ENCODE data around the gene CNTNAP2.

Gene CNTNAP2

GRCh38 chr7:148144827-148145226 lies 2028.2 kb downstream of the CNTNAP2 start:
- Histone ChIP-seq H3K27me3 (no peaks in the 10 kb centered on the region), H3K27ac (no peak overlapping the region), H3K36me3 (no peaks in the 10 kb centered on the region), H3K4me3 (no peak overlapping the region), H4K20me1 (no peaks in the 10 kb centered on the region), H3K9me3 (peaks cover 9% of the 10 kb centered on the region), H3K9ac (no peak overlapping the region), H3K4me2 (no peak overlapping the region), H3K4me1 (peaks cover 23% of the 10 kb centered on the region)
- no peak for TF ChIP-seq Cebpa-rat (IDR thresholded peaks at IDR 0.05)

- no peak overlapping the region for H3K4me2 ChIP-seq
- peaks cover 11% of the 10 kb centered on the region for H3K9me3 ChIP-seq
- peaks cover 23% of the 10 kb centered on the region for H3K4me1 ChIP-seq
- no peaks in the 10 kb centered on the region for H4K20me1 ChIP-seq
- no peaks in the 10 kb centered on the region for H3K36me3 ChIP-seq
- no peaks in the 10 kb centered on the region for H3K27me3 ChIP-seq
- H3K27ac ChIP-seq: no peak overlapping the region
- no peak for TF ChIP-seq Cebpa-rat (IDR thresholded peaks at IDR 0.05)
- no peak overlapping the region for H3K4me3 ChIP-seq
- H3K9ac ChIP-seq: no peak overlapping the region
Measured at GRCh38 chr7:148146346-148146745, 2029.7 kb downstream of the CNTNAP2 start.

GRCh38 chr7:148147438-148147837 lies 2030.8 kb downstream of the CNTNAP2 start:
- Histone ChIP-seq H3K27ac (no peak overlapping the region), H4K20me1 (no peaks in the 10 kb centered on the region), H3K4me1 (peaks cover 18% of the 10 kb centered on the region), H3K27me3 (no peaks in the 10 kb centered on the region), H3K4me2 (peak overlapping the region; percentile 8; the same call in 1 of the 2 replicates), H3K9me3 (peaks cover 22% of the 10 kb centered on the region), H3K36me3 (no peaks in the 10 kb centered on the region), H3K9ac (no peak overlapping the region), H3K4me3 (no peak overlapping the region)
- no peak for TF ChIP-seq Cebpa-rat (IDR thresholded peaks at IDR 0.05)

- peaks cover 14% of the 10 kb centered on the region for H3K4me1 ChIP-seq
- TF ChIP-seq Cebpa-rat (IDR thresholded peaks at IDR 0.05): no peak
- H3K4me3 ChIP-seq: no peak overlapping the region
- no peak overlapping the region for H3K27ac ChIP-seq
- H3K9ac ChIP-seq: no peak overlapping the region
- peak overlapping the region; percentile 23; the same call in 1 of the 2 replicates for H3K4me2 ChIP-seq
- H3K9me3 ChIP-seq: peaks cover 22% of the 10 kb centered on the region
- no peaks in the 10 kb centered on the region for H3K36me3 ChIP-seq
- no peaks in the 10 kb centered on the region for H4K20me1 ChIP-seq
- H3K27me3 ChIP-seq: no peaks in the 10 kb centered on the region
Measured at GRCh38 chr7:148148456-148148855, 2031.9 kb downstream of the CNTNAP2 start.

GRCh38 chr7:148149730-148150129 lies 2033.1 kb downstream of the CNTNAP2 start:
- Histone ChIP-seq H3K9ac (no peak overlapping the region), H3K4me1 (peaks cover 14% of the 10 kb centered on the region), H3K27ac (no peak overlapping the region), H4K20me1 (no peaks in the 10 kb centered on the region), H3K4me2 (no peak overlapping the region), H3K4me3 (no peak overlapping the region), H3K9me3 (peaks cover 22% of the 10 kb centered on the region), H3K27me3 (no peaks in the 10 kb centered on the region), H3K36me3 (no peaks in the 10 kb centered on the region)
- no peak for TF ChIP-seq Cebpa-rat (IDR thresholded peaks at IDR 0.05)

- Histone ChIP-seq H3K9ac (no peak overlapping the region), H3K4me1 (peaks cover 14% of the 10 kb centered on the region), H3K36me3 (no peaks in the 10 kb centered on the region), H3K4me3 (no peak overlapping the region), H3K4me2 (no peak overlapping the region), H3K27me3 (no peaks in the 10 kb centered on the region), H3K27ac (no peak overlapping the region), H4K20me1 (no peaks in the 10 kb centered on the region), H3K9me3 (peaks cover 22% of the 10 kb centered on the region)
- no peak for TF ChIP-seq Cebpa-rat (IDR thresholded peaks at IDR 0.05)
Measured at GRCh38 chr7:148151778-148152177, 2035.2 kb downstream of the CNTNAP2 start.

- Histone ChIP-seq H3K4me2 (no peak overlapping the region), H3K36me3 (no peaks in the 10 kb centered on the region), H4K20me1 (no peaks in the 10 kb centered on the region), H3K27me3 (no peaks in the 10 kb centered on the region), H3K9ac (no peak overlapping the region), H3K4me3 (no peak overlapping the region), H3K4me1 (no peaks in the 10 kb centered on the region), H3K9me3 (peaks cover 22% of the 10 kb centered on the region), H3K27ac (no peak overlapping the region)
- no peak for TF ChIP-seq Cebpa-rat (IDR thresholded peaks at IDR 0.05)
Measured at GRCh38 chr7:148153616-148154284, 2037.1 kb downstream of the CNTNAP2 start.

- no peaks in the 10 kb centered on the region for H3K36me3 ChIP-seq
- no peak overlapping the region for H3K27ac ChIP-seq
- H3K4me1 ChIP-seq: no peaks in the 10 kb centered on the region
- H3K9ac ChIP-seq: no peak overlapping the region
- no peak overlapping the region for H3K4me2 ChIP-seq
- TF ChIP-seq Cebpa-rat (IDR thresholded peaks at IDR 0.05): no peak
- H4K20me1 ChIP-seq: no peaks in the 10 kb centered on the region
- H3K4me3 ChIP-seq: no peak overlapping the region
- H3K27me3 ChIP-seq: no peaks in the 10 kb centered on the region
- H3K9me3 ChIP-seq: peaks cover 22% of the 10 kb centered on the region
Measured at GRCh38 chr7:148155000-148155399, 2038.4 kb downstream of the CNTNAP2 start.

GRCh38 chr7:148155826-148156225 lies 2039.2 kb downstream of the CNTNAP2 start:
- no peaks in the 10 kb centered on the region for H3K36me3 ChIP-seq
- H3K27me3 ChIP-seq: no peaks in the 10 kb centered on the region
- H3K4me3 ChIP-seq: no peak overlapping the region
- no peak overlapping the region for H3K27ac ChIP-seq
- TF ChIP-seq Cebpa-rat (IDR thresholded peaks at IDR 0.05): no peak
- H3K9ac ChIP-seq: no peak overlapping the region
- H3K4me2 ChIP-seq: no peak overlapping the region
- H3K9me3 ChIP-seq: peaks cover 17% of the 10 kb centered on the region
- H4K20me1 ChIP-seq: no peaks in the 10 kb centered on the region
- H3K4me1 ChIP-seq: no peaks in the 10 kb centered on the region

- H3K4me1 ChIP-seq: no peaks in the 10 kb centered on the region
- H3K9ac ChIP-seq: no peak overlapping the region
- peaks cover 13% of the 10 kb centered on the region for H3K9me3 ChIP-seq
- H3K27me3 ChIP-seq: no peaks in the 10 kb centered on the region
- no peaks in the 10 kb centered on the region for H4K20me1 ChIP-seq
- no peak overlapping the region for H3K27ac ChIP-seq
- no peak overlapping the region for H3K4me3 ChIP-seq
- no peaks in the 10 kb centered on the region for H3K36me3 ChIP-seq
- TF ChIP-seq Cebpa-rat (IDR thresholded peaks at IDR 0.05): no peak
- H3K4me2 ChIP-seq: no peak overlapping the region
Measured at GRCh38 chr7:148156233-148156632, 2039.6 kb downstream of the CNTNAP2 start.

- no peak for TF ChIP-seq Cebpa-rat (IDR thresholded peaks at IDR 0.05)
Measured at GRCh38 chr7:148159331-148159730, 2042.7 kb downstream of the CNTNAP2 start.

More at GRCh38 chr7:148159331-148159730, 2042.7 kb downstream of the CNTNAP2 start:
- no peak overlapping the region for H3K4me2 ChIP-seq
- H3K4me3 ChIP-seq: no peak overlapping the region
- H3K27ac ChIP-seq: no peak overlapping the region
- H3K4me1 ChIP-seq: no peaks in the 10 kb centered on the region
- no peaks in the 10 kb centered on the region for H3K27me3 ChIP-seq
- no peaks in the 10 kb centered on the region for H3K9me3 ChIP-seq
- H3K9ac ChIP-seq: no peak overlapping the region
- H3K36me3 ChIP-seq: no peaks in the 10 kb centered on the region
- H4K20me1 ChIP-seq: no peaks in the 10 kb centered on the region
